DMS53 (cell line): Measurements from ENCODE around the gene LMBR1.
"Not testable (repeated sequence)": the region's sequence is repeated elsewhere in the genome, so short reads cannot be mapped to it uniquely, and the experiment has no call there.

Experiments used
- DNase-seq: peaks from one replicate; lab custom pipeline; 2025; lab: John Stamatoyannopoulos, UW

LMBR1 gene

GRCh38 chr7:156759143-156759542 is 133.8 kb downstream of the LMBR1 start:
- DNase-seq = no peak

GRCh38 chr7:156754201-156754600 is 138.8 kb downstream of the LMBR1 start:
- no peak for DNase-seq

GRCh38 chr7:156753630-156754029 is 139.4 kb downstream of the LMBR1 start:
- DNase-seq = no peak

GRCh38 chr7:156753229-156753560 is 139.8 kb downstream of the LMBR1 start:
- no peak for DNase-seq

DNA sequence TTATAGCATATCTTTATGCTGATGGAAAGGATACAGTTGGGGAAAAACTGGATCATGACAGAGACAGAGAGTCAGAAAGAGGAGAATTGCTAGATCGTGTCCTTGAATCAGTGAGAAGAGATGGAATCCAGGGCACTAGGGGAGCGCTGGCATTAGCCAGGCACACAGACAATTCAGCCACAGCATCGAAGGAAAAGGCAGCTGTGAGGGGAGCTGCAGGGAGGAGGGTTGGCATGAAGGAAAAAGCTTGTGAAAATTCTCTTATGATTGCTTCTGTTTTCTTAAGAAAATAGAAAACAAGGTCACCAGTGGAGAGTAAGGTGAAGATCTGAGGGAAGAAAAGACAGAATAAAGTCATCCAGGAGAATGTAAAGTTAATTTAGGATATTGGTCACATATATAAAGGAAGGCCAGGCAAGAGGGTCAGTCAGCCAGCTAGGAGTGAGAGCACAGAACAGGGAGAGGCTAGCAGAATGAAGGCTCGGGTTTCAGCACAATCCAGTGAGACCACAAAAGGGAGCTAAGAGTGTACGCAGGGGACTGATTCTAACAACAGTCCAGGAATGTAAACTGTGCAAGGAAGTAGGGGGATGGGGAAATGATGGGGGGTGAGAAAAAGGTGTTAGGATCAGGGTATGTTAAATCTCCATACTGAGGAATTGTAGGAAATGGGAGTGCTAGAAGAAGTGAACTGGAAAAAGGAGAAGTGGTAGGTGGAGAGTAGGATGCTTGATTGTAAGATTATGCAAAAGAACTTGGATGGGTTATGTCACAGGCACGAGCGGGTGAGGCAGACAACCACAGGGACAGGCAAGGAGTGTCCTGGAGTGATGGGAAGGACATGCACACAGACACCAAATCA is 140.4 kb downstream of the LMBR1 start:
- DNase-seq = no peak

- no peak for DNase-seq
Observed at GRCh38 chr7:156751319-156751718, 141.7 kb downstream of the LMBR1 start.

- peak; percentile 19 for DNase-seq
Observed at GRCh38 chr7:156747718-156748117, 145.3 kb downstream of the LMBR1 start.

DNA sequence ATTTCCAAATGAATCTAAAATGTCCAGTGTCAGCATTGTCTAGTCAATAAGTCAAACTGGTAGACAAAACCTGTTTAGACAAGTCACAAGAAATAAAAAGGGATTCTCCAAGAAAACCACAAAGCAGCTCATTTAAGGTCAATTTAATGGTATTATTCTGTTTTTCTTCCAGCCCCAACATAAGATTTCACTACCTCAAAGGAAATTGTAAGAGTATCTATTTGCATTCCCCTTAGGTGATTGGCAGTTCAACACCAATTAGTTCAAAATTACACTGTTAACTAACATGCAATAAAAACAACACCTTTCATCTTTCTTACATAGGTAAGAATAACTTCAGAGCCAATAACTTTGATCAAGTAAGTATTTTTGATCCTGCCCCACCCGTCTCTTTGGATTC is 146.1 kb downstream of the LMBR1 start:
- no peak for DNase-seq

DNA sequence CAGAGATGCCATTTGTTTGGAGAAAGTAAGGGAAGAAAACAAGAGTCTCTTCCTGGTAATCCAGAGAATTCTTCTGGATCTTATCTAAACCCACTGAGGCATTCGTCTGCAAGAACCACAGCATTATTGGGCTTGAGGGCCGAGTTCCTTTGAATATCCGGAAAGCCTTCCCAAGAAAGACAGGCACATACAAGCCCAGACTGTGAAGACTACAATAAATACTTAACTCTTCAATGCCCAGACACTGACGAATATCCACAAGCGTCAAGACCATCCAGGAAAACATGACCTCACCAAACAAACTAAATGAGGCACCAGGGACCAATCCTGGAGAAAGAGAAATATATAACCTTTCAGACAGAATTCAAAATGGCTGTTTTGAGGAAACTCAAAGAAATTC is 153.4 kb downstream of the LMBR1 start:
- no peak for DNase-seq

DNA sequence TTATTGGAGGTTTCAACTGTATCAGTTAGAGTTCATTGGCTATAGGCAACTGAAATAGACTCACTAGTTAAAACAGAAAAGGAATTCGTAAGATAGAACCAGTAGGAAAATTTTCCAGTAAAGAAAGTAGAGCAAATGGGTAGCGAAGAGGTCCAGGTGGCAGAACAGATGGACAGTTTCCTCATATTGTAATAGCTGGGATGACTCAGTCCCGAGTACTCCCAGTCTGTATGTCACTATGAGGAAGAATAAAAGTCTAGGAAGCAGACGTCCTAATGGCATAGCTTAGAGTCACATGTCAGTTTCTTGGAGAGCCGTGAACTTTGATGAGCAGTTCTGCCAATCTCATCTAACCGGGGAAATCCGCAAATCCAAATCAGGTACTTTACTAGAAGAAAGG is 157.1 kb downstream of the LMBR1 start:
- DNase-seq = peak; percentile 52

- no peak for DNase-seq
Observed at GRCh38 chr7:156733638-156734037, 159.3 kb downstream of the LMBR1 start.

DNA sequence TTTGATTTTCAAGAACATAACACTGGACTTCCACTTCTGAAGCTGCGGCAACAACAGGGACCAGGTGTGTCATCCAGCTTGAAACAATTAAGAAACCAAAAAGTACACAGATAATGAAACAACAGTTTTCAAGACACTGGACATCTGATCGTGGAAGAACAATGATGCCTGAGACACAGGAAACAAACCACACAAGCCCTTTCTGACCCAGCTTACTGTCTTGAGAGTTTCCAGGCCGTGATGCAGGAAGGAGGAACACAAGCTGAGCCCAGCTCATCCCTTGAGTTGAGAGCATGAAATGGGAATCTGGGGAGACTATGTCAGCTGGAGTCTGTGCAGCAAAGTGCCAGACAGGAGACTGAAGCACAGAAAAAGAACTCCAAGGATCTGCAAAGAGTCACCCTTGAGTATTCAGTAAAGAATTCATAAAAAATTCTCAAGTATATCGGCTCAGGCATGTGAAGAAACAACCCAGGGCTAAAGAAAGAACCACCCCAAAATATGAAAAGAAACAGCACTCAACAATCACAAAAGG is 160.8 kb downstream of the LMBR1 start:
- DNase-seq = no peak

- DNase-seq = no peak
Observed at GRCh38 chr7:156731651-156732050, 161.3 kb downstream of the LMBR1 start.

DNA sequence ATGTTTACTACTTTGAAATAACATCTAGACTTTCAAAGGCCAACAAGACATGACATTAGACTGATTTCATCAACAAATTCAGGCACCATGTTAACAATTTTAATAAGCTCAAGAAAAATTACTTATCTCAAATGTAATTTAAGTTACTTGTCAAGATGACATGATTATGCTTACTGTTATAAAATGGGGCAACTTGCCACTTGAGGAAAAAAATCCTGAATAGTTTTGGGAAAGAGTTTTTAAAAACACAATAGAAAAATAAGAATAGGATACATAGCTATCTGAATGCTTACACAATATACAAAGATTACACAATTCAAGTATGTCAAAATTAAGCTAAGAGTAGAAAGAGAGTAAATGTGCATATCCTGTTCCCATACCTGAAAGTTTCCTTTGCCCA is 167.0 kb downstream of the LMBR1 start:
- no peak for DNase-seq

DNA sequence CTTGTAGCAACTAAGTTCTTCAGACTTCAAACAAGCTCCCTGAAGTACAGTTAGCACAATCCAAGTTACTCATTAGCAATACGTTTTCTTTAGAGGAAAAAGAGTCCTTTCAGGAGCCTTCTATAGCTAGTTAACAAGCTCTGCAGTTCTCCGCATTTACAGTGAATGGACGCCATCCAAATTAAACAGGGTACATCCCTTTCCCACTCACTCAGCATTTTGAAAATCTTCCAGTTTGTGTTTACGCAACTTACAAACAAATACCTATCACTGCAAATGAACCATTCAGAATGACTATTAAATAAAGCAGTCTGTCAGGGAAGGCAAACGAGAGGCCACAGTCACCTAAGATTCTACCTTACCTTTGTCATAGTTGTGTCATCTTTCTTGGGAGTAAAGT is 167.9 kb downstream of the LMBR1 start:
- DNase-seq = no peak

DNA sequence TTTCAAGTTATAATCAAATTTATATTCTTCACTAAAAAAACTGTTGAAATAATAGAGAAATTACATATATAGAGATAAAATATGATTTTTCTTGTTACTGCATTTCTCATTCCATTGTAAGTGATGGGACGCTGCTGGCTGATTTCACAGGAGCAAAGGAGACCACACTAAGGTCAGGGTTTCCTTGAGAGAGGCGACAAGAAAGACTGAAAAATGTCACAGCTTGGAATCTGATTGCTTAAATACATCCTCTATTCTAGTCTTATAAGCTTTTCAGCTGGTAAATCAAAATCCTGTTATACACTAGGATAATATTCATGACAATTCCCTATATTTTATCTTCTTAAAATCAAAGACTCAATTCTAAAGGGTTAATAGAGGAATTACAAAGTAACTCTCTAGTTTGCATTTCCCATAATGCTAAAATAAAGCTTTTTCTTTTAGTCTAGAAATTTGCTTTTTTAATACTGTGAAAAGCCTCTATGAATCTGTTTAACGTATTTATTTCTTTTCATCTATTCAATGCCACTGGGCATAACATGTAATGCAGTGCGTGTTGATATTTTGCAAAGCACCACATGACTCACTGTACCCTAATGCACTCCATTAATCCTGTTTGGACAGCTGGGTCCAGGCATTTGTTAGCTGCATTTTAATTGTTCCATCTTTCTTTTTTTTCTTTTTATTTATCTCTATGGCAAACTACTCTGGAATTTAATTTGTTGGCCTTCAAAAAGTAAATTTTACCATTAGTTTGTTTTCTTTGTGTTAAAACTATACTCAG is 170.7 kb downstream of the LMBR1 start:
- peak; percentile 70 for DNase-seq

DNA sequence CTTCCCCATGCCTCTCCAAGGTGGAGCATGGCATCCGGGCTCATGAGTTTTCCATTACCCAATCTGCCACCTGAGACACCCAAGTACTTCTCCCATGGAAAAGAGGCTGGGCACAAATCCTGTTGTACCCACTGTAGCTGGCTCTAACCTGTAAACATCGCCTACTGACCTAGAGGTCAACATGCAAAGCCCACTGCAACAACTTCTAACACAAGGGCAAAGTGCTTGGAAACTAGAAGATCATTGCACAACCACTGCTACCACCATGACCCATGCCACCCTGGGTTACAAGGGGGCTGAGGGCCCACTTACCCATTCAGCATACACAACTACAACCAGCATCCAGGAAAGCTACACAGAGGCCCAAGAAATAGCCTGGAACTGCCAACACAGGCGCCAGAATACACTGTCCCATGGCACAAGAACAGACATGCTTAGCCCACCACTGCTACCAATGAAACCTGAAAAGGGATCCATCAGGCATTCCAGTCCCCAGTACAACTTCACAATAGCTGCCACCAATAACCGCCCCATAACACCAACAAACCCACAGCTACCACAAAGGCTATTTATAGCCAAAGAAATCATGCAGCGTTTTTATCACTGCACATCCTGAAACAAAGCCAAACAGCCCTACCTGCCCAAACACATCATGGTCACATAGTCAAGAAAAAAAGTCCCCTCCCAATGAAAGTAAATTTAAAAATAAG is 189.1 kb downstream of the LMBR1 start:
- no peak for DNase-seq

DNA sequence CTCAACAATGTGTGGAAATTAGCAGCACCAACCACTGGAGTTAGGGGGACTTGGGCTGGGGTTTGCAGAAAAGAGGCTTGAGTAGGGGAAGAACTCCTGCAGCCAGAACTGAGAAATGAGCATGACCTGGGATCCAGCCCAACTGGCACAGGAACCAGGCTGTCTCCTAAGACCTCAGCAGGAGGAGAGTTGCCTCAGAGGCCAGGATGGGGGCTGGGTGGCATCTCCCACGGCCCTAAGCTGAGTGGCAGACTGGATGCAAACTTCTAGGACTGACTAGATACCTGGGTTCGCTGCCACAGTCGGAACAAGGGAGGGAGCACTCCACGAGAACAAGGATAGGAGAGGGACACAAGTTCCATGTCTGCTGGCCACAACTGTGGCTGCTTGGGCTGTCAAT is 189.8 kb downstream of the LMBR1 start:
- DNase-seq = no peak

GRCh38 chr7:156702399-156702798 is 190.6 kb downstream of the LMBR1 start:
- DNase-seq = no peak

DNA sequence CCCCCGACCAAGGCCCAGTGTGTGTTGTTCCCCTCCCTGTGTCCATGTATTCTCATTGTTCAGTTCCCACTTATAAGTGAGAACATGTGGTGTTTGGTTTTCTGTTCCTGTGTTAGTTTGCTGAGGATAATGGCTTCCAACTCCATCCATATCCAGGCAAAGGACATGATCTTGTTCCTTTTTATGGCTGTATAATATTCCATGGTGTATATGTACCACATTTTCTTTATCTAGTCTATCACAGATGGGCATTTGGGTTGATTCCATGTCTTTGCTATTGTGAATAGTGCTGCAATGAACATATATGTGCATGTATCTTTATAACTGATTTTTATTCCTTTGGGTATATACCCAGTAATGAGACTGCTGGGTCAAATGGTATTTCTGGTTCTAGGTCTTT is 191.2 kb downstream of the LMBR1 start:
- not testable (repeated sequence) for DNase-seq

GRCh38 chr7:156698512-156698911 is 194.5 kb downstream of the LMBR1 start:
- not testable (repeated sequence) for DNase-seq

DNA sequence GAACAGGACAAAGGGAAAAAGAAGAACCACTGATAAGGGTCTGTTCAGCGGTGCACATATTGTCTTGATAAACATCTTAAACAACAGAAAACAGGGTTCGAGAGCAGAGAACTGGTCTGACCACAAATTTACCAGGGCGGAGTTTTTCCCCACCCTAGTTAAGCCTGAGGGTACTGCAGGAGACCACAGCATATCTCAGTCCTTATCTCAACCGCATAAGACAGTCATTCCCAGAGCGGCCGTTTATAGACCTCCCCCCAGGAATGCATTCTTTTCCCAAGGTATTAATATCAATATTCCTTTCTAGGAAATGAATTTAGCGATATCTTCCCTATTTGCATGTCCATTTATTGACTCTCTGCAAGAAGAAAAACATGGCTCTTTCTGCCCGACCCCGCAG is 195.7 kb downstream of the LMBR1 start:
- peak; percentile 11 for DNase-seq

DNA sequence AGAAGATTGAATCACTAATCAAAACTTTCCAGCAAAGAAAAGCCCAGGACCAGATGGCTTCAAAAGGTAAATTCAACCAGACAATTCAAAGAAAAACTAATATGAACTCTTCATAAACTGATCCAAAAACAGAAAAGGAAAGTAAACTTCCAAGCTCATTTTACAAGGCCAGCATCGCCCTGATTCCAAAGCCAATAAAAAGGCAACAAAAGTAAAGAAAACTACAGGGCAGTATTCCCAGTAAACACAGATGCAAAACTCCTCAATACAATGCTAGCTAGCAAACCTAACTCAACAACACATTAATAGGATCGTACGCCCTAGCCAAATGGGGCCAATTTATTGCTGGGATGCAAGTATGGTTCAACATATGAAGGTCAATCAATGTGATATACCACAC is 199.4 kb downstream of the LMBR1 start:
- DNase-seq = no peak
